Upper lobe of right lung (tissue), 1 donor: ENCODE results near the gene INSRR. TPM values are rescaled to one million over a fixed set of nuclear protein-coding genes. Genes with fewer than 3 reads are reported as not detected.
A peak's percentile ranks its signal among the peaks of the same experiment; 100 is the strongest.

Experiments
- ATAC-seq: fragments of 200-7000 bp; cut with Tn5 transposase; one replicate; pipeline ENCODE4 v1.9.1; 2020; ENCODE audit warnings: mild to moderate bottlenecking, moderate library complexity
- DNase-seq: peaks from one replicate; pipeline ENCODE4 v3.0.0-alpha.2; 2020
- H3K27ac ChIP-seq: fragments of 200-600 bp; one replicate; pipeline ENCODE4 v1.8.0; 2022
- H3K27me3 ChIP-seq: fragments of 200-600 bp; one replicate; pipeline ENCODE4 v1.8.0; 2022; ENCODE audit warnings: mild to moderate bottlenecking
- H3K36me3 ChIP-seq: fragments of 200-600 bp; one replicate; pipeline ENCODE4 v1.8.0; 2022
- H3K4me1 ChIP-seq: fragments of 200-600 bp; one replicate; pipeline ENCODE4 v1.8.0; 2022
- H3K4me3 ChIP-seq: fragments of 200-600 bp; one replicate; pipeline ENCODE4 v1.8.0; 2022; ENCODE audit warnings: mild to moderate bottlenecking
- H3K9me3 ChIP-seq: fragments of 200-600 bp; one replicate; pipeline ENCODE4 v1.8.0; 2022
- CTCF ChIP-seq: fragments of 200-600 bp; IDR thresholded peaks from one replicate; pipeline ENCODE4 v1.8.0; 2022; ENCODE audit warnings: antibody characterized with exemption
- intact Hi-C: fragments of 100-400 bp; cut with DNase I; formaldehyde crosslinking; loops from one replicate; pipeline ENCODE4 v1.11.0; 2022
- total RNA-seq: library from RNA; stranded (reverse); fragmentation: NEBNext Ultra II Directional; extraction: Animal tissue kit (Norgen Biotek cat#: 25700); gene quantifications from one replicate; pipeline ENCODE4 v1.2.1, GENCODE V29; 2021
- donor health status: DM: no; HTN: yes; CAD: no; lungs with severe emphysema.

The INSRR gene
- total RNA-seq, 1 donor from 2014 or later: not detected

- ATAC-seq (no peak), DNase-seq (no peak)
- no peaks in the 10 kb centered on the region for H3K27me3 ChIP-seq
- no peak for TF ChIP-seq CTCF
- H3K4me3 ChIP-seq: no peak overlapping the region
- no peaks in the 10 kb centered on the region for H3K36me3 ChIP-seq
- intact Hi-C loops: no loop called here
- no peaks in the 10 kb centered on the region for H3K4me1 ChIP-seq
- H3K27ac ChIP-seq: no peak overlapping the region
- H3K9me3 ChIP-seq: no peaks in the 10 kb centered on the region
Measured at GRCh38 chr1:156885880-156886355, 27.0 kb upstream of the INSRR start.

- no peak for TF ChIP-seq CTCF
- ATAC-seq: peak; percentile 49
- Histone ChIP-seq H3K9me3 (no peaks in the 10 kb centered on the region), H3K4me3 (no peak overlapping the region), H3K36me3 (no peaks in the 10 kb centered on the region), H3K27me3 (no peaks in the 10 kb centered on the region), H3K27ac (no peak overlapping the region), H3K4me1 (no peaks in the 10 kb centered on the region)
- intact Hi-C loops: no loop called here
- no peak for DNase-seq
Measured at GRCh38 chr1:156885314-156885713, 26.4 kb upstream of the INSRR start.

GRCh38 chr1:156884560-156885184 is 25.8 kb upstream of the INSRR start:
- no peak for TF ChIP-seq CTCF
- Histone ChIP-seq H3K9me3 (no peaks in the 10 kb centered on the region), H3K27ac (no peak overlapping the region), H3K4me3 (no peak overlapping the region), H3K36me3 (no peaks in the 10 kb centered on the region), H3K4me1 (no peaks in the 10 kb centered on the region), H3K27me3 (no peaks in the 10 kb centered on the region)
- intact Hi-C loops: no loop called here
- ATAC-seq (no peak), DNase-seq (no peak)

- DNase-seq (no peak), ATAC-seq (no peak)
- no peaks in the 10 kb centered on the region for H3K4me1 ChIP-seq
- no peak for TF ChIP-seq CTCF
- no peaks in the 10 kb centered on the region for H3K36me3 ChIP-seq
- H3K27me3 ChIP-seq: no peaks in the 10 kb centered on the region
- no peak overlapping the region for H3K4me3 ChIP-seq
- no peaks in the 10 kb centered on the region for H3K9me3 ChIP-seq
- no peak overlapping the region for H3K27ac ChIP-seq
- intact Hi-C loops: no loop called here
Measured at GRCh38 chr1:156883919-156884318, 25.0 kb upstream of the INSRR start.

- no peaks in the 10 kb centered on the region for H3K9me3 ChIP-seq
- H3K4me3 ChIP-seq: no peak overlapping the region
- no peak overlapping the region for H3K27ac ChIP-seq
- no peaks in the 10 kb centered on the region for H3K4me1 ChIP-seq
- no peak for TF ChIP-seq CTCF
- no peak for DNase-seq
- H3K36me3 ChIP-seq: no peaks in the 10 kb centered on the region
- ATAC-seq: no peak
- no peaks in the 10 kb centered on the region for H3K27me3 ChIP-seq
- intact Hi-C loops: no loop called here
Measured at GRCh38 chr1:156882543-156882942, 23.6 kb upstream of the INSRR start.

GRCh38 chr1:156881663-156882062 is 22.7 kb upstream of the INSRR start:
- intact Hi-C loops: no loop called here
- peaks cover 4% of the 10 kb centered on the region for H3K27me3 ChIP-seq
- no peak for DNase-seq
- no peak overlapping the region for H3K4me3 ChIP-seq
- no peak overlapping the region for H3K27ac ChIP-seq
- no peaks in the 10 kb centered on the region for H3K36me3 ChIP-seq
- no peaks in the 10 kb centered on the region for H3K4me1 ChIP-seq
- no peak for ATAC-seq
- no peak for TF ChIP-seq CTCF
- H3K9me3 ChIP-seq: no peaks in the 10 kb centered on the region
